ENCODE data around the gene AGAP1. TPM values are rescaled to one million over a fixed set of nuclear protein-coding genes. Genes with fewer than 3 reads are reported as not detected.
"Not testable (repeated sequence)": the region's sequence is repeated elsewhere in the genome, so short reads cannot be mapped to it uniquely, and the experiment has no call there.

The AGAP1 gene
- total RNA-seq, 1 donor from 2014 or later = 46.3 TPM

DNA sequence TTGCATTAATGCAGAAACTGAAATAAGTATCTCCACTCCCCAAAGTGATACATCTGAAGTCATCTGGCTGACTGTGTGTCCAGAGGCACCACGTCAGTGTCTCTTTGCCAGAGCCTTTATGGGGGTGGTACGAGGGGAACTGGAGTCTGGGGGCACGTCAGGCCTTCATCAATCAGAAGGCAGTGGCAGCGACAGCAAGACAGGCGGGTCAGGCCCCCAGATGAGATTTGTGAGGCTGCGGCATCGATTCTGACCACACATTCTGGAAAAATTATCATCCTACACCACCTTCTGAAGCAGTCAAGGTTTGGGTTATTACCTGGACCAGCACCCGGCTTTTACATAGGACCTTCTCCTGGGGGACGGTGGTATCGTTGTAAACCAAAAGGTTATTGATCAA lies 450.7 kb downstream of the AGAP1 start:
- no peak overlapping the region for H3K27ac Mint-ChIP-seq
- peaks cover 15% of the 10 kb centered on the region for H3K4me1 Mint-ChIP-seq (ENCODE audit: unreplicated experiment)
- H3K27me3 Mint-ChIP-seq = no peaks in the 10 kb centered on the region

DNA sequence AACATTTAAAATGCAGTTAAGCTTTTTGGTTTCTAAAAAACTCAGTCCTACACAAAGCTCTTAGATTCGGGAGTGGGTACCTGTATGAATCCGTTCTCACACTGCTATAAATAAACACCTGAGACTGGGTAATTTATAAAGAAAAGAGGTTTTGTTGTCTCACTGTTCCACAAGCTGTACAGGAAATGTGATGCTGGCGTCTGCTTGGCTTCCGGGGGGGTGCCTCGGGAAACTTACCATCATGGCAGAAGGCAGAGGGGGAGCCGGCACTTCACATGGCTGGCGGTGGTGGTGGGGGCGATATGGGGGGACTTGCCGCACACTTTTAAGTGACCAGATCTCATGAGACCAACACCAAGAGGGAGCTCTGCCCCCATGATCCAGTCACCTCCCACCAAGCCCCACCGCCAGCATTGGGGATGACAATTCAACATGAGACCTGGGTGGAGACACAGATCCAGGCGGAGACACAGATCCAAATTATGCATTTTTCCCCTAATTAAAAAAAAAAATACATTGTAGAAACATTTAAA lies 451.8 kb downstream of the AGAP1 start:
- no peaks in the 10 kb centered on the region for H3K27me3 Mint-ChIP-seq
- DNase-seq (ENCODE audit: extremely low spot score, unreplicated experiment) = no peak
- H3K27ac Mint-ChIP-seq = no peak overlapping the region
- H3K36me3 Mint-ChIP-seq = peaks cover 12% of the 10 kb centered on the region
- peaks cover 5% of the 10 kb centered on the region for H3K9me3 Mint-ChIP-seq
- peaks cover 15% of the 10 kb centered on the region for H3K4me1 Mint-ChIP-seq (ENCODE audit: unreplicated experiment)
- TF ChIP-seq, protein P1, sequence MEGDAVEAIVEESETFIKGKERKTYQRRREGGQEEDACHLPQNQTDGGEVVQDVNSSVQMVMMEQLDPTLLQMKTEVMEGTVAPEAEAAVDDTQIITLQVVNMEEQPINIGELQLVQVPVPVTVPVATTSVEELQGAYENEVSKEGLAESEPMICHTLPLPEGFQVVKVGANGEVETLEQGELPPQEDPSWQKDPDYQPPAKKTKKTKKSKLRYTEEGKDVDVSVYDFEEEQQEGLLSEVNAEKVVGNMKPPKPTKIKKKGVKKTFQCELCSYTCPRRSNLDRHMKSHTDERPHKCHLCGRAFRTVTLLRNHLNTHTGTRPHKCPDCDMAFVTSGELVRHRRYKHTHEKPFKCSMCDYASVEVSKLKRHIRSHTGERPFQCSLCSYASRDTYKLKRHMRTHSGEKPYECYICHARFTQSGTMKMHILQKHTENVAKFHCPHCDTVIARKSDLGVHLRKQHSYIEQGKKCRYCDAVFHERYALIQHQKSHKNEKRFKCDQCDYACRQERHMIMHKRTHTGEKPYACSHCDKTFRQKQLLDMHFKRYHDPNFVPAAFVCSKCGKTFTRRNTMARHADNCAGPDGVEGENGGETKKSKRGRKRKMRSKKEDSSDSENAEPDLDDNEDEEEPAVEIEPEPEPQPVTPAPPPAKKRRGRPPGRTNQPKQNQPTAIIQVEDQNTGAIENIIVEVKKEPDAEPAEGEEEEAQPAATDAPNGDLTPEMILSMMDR (conservative IDR thresholded peaks at IDR 0.05) = no peak
- no peak overlapping the region for H3K4me3 Mint-ChIP-seq

More for the DNA sequence above, 450.7 kb downstream of the AGAP1 start:
- DNase-seq (ENCODE audit: extremely low spot score, unreplicated experiment) = no peak
- peaks cover 5% of the 10 kb centered on the region for H3K9me3 Mint-ChIP-seq
- H3K4me3 Mint-ChIP-seq = no peak overlapping the region
- TF ChIP-seq, protein P1 (conservative IDR thresholded peaks at IDR 0.05) = no peak
- H3K36me3 Mint-ChIP-seq = peaks cover 23% of the 10 kb centered on the region

GRCh38 chr2:235946590-235946989 lies 452.7 kb downstream of the AGAP1 start:
- no peak for DNase-seq (ENCODE audit: extremely low spot score, unreplicated experiment)
- H3K4me1 Mint-ChIP-seq (ENCODE audit: unreplicated experiment) = peaks cover 21% of the 10 kb centered on the region
- TF ChIP-seq, protein P1 (conservative IDR thresholded peaks at IDR 0.05) = no peak
- H3K36me3 Mint-ChIP-seq = peaks cover 8% of the 10 kb centered on the region
- H3K27ac Mint-ChIP-seq = no peak overlapping the region
- H3K9me3 Mint-ChIP-seq = peaks cover 3% of the 10 kb centered on the region
- no peak overlapping the region for H3K4me3 Mint-ChIP-seq
- no peaks in the 10 kb centered on the region for H3K27me3 Mint-ChIP-seq

DNA sequence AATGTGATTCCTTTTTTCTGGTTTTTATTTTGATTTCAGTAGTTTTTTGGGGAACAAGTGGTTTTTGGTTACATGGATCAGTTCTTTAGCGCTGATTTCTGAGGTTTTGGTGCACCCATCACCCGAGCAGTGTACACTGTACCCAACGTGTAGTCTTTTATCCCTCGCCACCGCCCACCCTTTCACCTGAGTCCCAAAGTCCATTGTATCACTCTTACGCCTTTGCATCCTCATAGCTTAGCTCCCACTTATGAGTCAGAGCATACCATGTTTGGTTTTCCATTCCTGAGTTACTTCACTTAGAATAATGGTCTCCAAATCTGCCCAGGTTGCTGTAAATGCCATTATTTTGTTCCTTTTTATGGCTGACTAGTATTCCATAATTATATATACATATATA lies 453.2 kb downstream of the AGAP1 start:
- DNase-seq (ENCODE audit: extremely low spot score, unreplicated experiment); H3K27ac Mint-ChIP-seq; H3K27me3 Mint-ChIP-seq; H3K9me3 Mint-ChIP-seq; H3K36me3 Mint-ChIP-seq; H3K4me3 Mint-ChIP-seq: not testable (repeated sequence)
- H3K4me1 Mint-ChIP-seq (ENCODE audit: unreplicated experiment) = peaks cover 26% of the 10 kb centered on the region

GRCh38 chr2:235949567-235950472 lies 456.0 kb downstream of the AGAP1 start:
- TF ChIP-seq, protein P1 (conservative IDR thresholded peaks at IDR 0.05) = no peak
- Mint-ChIP-seq H3K36me3 (peaks cover 5% of the 10 kb centered on the region), H3K9me3 (no peaks in the 10 kb centered on the region), H3K4me3 (no peak overlapping the region), H3K4me1 (ENCODE audit: unreplicated experiment) (peaks cover 27% of the 10 kb centered on the region), H3K27me3 (no peaks in the 10 kb centered on the region), H3K27ac (peak overlapping the region; percentile 31)
- DNase-seq (ENCODE audit: extremely low spot score, unreplicated experiment) = no peak

GRCh38 chr2:235950473-235950809 lies 456.6 kb downstream of the AGAP1 start:
- TF ChIP-seq, protein P1 (conservative IDR thresholded peaks at IDR 0.05) = no peak
- Mint-ChIP-seq H3K4me1 (ENCODE audit: unreplicated experiment) (peaks cover 27% of the 10 kb centered on the region), H3K27me3 (no peaks in the 10 kb centered on the region), H3K36me3 (peaks cover 5% of the 10 kb centered on the region), H3K9me3 (no peaks in the 10 kb centered on the region), H3K4me3 (no peak overlapping the region), H3K27ac (no peak overlapping the region)
- no peak for DNase-seq (ENCODE audit: extremely low spot score, unreplicated experiment)

Measured in type B pancreatic cell (in vitro differentiated cells).